ENCODE results near the gene NPEPL1.

The NPEPL1 gene

DNA sequence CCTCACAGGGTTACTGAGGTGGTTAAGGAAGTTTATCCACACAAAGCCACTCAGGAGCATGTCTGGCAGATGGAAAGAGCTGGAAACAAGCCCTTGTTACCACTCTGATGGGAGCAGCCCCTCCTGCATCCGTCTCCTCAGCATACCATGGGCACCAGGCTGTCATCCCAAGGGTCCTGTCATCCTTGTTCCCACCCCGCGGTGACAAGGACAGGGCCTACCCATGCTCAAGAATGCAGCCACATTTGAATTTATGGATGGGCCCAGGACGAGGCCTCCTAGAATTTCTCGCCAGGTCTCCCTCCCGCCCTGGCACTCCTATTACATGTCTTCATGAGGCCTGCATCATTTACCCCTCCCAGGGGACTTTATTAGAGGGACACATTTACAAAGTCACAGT lies 60.0 kb downstream of the NPEPL1 start:
- H3K4me3 ChIP-seq (ENCODE audit: low read length): no peak overlapping the region
- TF ChIP-seq, protein P1, sequence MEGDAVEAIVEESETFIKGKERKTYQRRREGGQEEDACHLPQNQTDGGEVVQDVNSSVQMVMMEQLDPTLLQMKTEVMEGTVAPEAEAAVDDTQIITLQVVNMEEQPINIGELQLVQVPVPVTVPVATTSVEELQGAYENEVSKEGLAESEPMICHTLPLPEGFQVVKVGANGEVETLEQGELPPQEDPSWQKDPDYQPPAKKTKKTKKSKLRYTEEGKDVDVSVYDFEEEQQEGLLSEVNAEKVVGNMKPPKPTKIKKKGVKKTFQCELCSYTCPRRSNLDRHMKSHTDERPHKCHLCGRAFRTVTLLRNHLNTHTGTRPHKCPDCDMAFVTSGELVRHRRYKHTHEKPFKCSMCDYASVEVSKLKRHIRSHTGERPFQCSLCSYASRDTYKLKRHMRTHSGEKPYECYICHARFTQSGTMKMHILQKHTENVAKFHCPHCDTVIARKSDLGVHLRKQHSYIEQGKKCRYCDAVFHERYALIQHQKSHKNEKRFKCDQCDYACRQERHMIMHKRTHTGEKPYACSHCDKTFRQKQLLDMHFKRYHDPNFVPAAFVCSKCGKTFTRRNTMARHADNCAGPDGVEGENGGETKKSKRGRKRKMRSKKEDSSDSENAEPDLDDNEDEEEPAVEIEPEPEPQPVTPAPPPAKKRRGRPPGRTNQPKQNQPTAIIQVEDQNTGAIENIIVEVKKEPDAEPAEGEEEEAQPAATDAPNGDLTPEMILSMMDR (conservative IDR thresholded peaks at IDR 0.05; ENCODE audit: low read length): no peak
- no peak for DNase-seq (ENCODE audit: low read depth)

DNA sequence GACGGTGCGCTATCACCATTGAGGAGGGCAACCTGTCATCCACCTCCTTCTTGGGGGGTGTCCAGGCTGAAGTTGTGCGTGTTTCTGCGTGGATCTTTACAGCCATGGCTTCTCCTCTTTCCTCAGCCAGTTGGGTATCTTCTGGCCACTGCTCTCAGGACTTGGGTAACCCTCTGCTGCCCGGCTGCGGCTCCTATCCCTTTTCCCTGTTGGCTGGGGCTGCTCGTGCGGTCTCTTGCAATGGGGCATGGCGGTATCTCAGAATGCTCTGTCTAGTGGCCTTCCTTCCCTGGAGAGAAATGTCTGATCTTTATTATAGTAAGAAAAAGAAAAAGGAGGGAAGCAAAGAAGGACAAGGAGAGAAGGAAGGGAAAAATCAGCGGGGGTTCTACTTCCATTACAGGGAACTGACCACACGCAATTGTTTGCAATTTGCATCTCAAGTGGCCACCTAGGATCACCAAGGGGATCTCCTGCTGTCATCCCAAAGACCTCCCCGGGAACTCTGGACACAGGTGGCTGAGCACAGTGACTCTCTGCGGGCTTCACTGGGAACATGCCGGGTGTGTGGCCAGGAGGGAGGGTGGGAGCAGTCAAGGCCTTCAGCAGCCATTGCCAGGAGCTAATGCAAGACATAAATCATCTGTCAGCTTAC lies 60.8 kb downstream of the NPEPL1 start:
- TF ChIP-seq, protein P1 (conservative IDR thresholded peaks at IDR 0.05; ENCODE audit: low read length): no peak
- no peak for DNase-seq (ENCODE audit: low read depth)
- no peak overlapping the region for H3K4me3 ChIP-seq (ENCODE audit: low read length)

DNA sequence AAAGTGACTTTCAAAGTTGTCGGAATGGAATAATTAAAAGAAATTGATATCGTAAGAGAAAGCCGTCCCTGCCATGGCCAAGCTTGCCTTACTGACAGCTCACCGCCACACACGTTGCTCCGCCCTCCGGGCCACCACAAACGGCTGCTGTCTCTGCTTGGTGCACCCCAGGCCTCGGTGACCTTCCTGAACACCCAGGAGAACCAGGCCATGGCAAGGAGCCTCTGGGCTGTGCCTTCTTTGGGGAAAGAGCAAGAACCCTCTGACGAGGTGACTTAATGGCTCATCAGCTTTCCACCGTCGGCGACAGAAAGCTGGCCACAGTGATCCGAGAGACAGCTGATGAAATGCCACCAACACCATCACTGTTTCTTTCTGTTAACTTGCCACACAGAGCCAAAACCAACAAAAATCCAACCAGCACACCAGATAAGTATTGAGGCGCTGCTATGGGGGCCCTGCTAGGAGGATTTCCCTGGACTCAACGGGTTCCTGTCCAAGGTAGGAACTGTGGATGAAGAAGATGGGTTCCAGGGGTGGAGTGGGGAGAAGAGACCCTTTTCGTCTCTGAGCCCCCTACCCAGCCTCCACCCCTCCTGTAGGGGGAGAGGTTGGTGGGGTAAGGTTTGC lies 61.4 kb downstream of the NPEPL1 start:
- TF ChIP-seq, protein P1 (conservative IDR thresholded peaks at IDR 0.05; ENCODE audit: low read length): no peak
- no peak overlapping the region for H3K4me3 ChIP-seq (ENCODE audit: low read length)

DNA sequence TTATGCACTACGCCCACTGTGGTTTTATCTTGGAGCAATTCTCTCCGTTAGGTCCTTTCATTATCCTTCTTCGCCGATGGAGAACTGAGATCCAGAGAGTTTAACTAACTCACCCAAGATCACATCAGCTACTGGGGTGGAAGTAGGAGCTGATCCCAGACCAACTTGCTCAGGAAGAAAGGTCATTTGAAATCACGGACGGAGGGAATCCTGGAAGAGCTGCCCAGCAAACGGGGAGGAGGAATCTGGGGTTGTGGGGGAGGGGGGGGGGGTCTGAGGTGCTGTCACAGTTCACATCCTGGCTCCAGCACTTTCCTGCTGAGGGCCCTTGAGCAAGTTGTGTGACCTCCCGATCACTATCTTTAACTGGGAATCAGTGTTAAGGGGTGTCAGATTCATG lies 62.0 kb downstream of the NPEPL1 start:
- TF ChIP-seq, protein P1 (conservative IDR thresholded peaks at IDR 0.05; ENCODE audit: low read length): no peak
- H3K4me3 ChIP-seq (ENCODE audit: low read length): no peak overlapping the region
- DNase-seq (ENCODE audit: low read depth): no peak

More for the DNA sequence above, 61.4 kb downstream of the NPEPL1 start:
- no peak for DNase-seq (ENCODE audit: low read depth)

DNA sequence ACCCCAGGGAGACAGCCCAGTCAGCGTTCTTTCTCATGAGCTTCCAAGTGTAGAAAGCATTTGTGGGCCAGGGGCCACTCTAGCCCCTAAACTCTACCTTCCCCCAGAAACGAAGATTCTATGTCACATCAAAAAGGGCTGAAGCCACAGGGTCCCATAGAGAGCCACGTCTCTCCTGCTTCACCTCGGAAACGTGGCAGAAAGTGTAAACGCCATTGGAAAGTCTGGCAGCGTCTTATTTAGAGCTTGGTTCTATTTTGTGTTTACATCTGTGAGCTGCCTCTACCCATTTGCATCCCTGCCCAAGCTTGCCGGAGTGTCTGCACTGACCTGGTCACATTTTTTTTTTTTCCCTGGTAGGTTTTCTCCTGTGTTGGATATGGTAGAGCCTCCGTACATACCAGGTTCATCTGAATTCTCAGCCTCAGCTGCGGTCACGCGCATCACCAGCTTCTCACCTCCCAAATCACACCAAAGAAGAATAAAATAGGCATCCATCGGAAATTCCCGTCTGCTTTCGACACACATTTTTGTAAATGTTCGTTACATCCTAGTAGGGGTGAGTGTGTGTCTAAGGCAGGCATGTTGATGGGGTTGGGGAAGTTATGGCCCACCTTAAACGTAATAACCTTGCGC lies 62.6 kb downstream of the NPEPL1 start:
- TF ChIP-seq, protein P1 (conservative IDR thresholded peaks at IDR 0.05; ENCODE audit: low read length): no peak
- H3K4me3 ChIP-seq (ENCODE audit: low read length): no peak overlapping the region
- no peak for DNase-seq (ENCODE audit: low read depth)

DNA sequence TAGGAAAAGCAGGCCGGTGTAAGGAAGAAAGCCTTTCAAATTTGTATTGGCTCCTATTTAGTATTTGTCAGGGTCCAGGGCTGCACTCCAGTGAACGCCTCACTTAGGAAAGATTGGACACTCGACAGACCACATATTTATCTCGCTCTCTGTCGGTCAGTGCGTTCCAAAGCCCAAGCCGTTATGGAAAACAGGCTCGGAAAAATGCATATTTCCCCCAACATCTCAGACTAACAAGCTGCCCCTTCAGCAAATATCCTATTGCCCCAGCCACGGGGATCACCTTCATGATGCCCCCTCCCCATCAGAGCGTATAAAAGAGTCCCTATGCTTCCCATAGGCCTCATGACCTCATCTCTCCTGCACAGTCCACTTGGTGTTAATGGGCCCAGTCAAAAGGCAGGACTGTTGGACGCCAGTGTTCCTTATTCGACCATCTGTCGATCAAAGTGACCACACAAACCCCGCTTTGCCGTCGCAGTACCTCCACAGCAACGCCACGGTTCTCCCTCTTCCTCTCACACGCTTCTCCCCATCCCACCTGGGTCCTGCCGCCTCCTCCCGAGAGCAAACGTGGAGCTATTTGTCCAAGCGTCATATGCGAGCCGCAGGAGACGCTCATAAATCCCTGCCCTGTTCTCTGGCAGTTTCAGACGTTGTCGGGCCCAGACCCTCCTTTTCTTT lies 63.3 kb downstream of the NPEPL1 start:
- TF ChIP-seq, protein P1 (conservative IDR thresholded peaks at IDR 0.05; ENCODE audit: low read length): no peak
- no peak for DNase-seq (ENCODE audit: low read depth)
- no peak overlapping the region for H3K4me3 ChIP-seq (ENCODE audit: low read length)

Measured in AG10803 (cell line).